H9 (cell line): ENCODE data around the gene EDRF1. TPM values are rescaled to one million over a fixed set of nuclear protein-coding genes. Genes with fewer than 3 reads are reported as not detected.

Experiments
- DNase-seq: peaks from one replicate; pipeline ENCODE4 v3.0.0-alpha.2; 2017
- H2AFZ ChIP-seq: one replicate; pipeline ENCODE4 v1.6.1; 2013; ENCODE audit warnings: mild to moderate bottlenecking, low read length, control low read depth, moderate library complexity
- H2AK5ac ChIP-seq: 2 replicates; pipeline ENCODE4 v1.6.1; 2013; ENCODE audit warnings: low read length, control low read depth, mixed read lengths; ENCODE audit not compliant: insufficient read length
- H2BK120ac ChIP-seq: one replicate; pipeline ENCODE4 v1.6.1; 2013; ENCODE audit warnings: low read depth, mild to moderate bottlenecking, low read length, control low read depth, inconsistent platforms; ENCODE audit not compliant: poor library complexity, severe bottlenecking
- H2BK12ac ChIP-seq: 2 replicates; pipeline ENCODE4 v1.6.1; 2013; ENCODE audit warnings: low read length, control low read depth, mixed read lengths, low read depth; ENCODE audit not compliant: insufficient read length
- H2BK15ac ChIP-seq: 2 replicates; pipeline ENCODE4 v1.6.1; 2013; ENCODE audit warnings: low read depth, low read length, control low read depth
- H2BK20ac ChIP-seq: one replicate; pipeline ENCODE4 v1.6.1; 2013; ENCODE audit warnings: low read depth, mild to moderate bottlenecking, low read length, control low read depth, inconsistent platforms; ENCODE audit not compliant: poor library complexity, severe bottlenecking
- H2BK5ac ChIP-seq: 2 replicates; pipeline ENCODE4 v1.6.1; 2013; ENCODE audit warnings: low read length, control low read depth, mixed read lengths; ENCODE audit not compliant: insufficient read length
- H3K14ac ChIP-seq: 2 replicates; pipeline ENCODE4 v1.6.1; 2013; ENCODE audit warnings: low read length, control low read depth; ENCODE audit not compliant: insufficient read depth
- H3K18ac ChIP-seq: 2 replicates; pipeline ENCODE4 v1.6.1; 2013; ENCODE audit warnings: low read depth, mild to moderate bottlenecking, mixed read lengths, low read length, control low read depth; ENCODE audit not compliant: insufficient read length
- H3K23ac ChIP-seq: 2 replicates; pipeline ENCODE4 v1.6.1; 2013; ENCODE audit warnings: low read length, control low read depth, mixed read lengths, low read depth; ENCODE audit not compliant: insufficient read length
- H3K23me2 ChIP-seq: 2 replicates; pipeline ENCODE4 v1.6.1; 2013; ENCODE audit warnings: low read depth, mild to moderate bottlenecking, mixed read lengths, low read length, control low read depth; ENCODE audit not compliant: insufficient read length, poor library complexity, severe bottlenecking
- H3K27ac ChIP-seq: 2 replicates; pipeline ENCODE4 v1.5.1; 2013; ENCODE audit warnings: low read length, control low read depth, mixed read lengths, low read depth; ENCODE audit not compliant: insufficient read length
- H3K27me3 ChIP-seq: 2 replicates; pipeline ENCODE4 v1.6.1; 2013; ENCODE audit warnings: low read length, control low read depth, inconsistent platforms; ENCODE audit not compliant: insufficient read depth
- H3K4ac ChIP-seq: 2 replicates; pipeline ENCODE4 v1.6.1; 2013; ENCODE audit warnings: low read depth, mild to moderate bottlenecking, control low read depth, inconsistent platforms, low read length, moderate library complexity
- H3K4me1 ChIP-seq: 2 replicates; pipeline ENCODE4 v1.6.1; 2013; ENCODE audit warnings: low read length, control low read depth, inconsistent platforms; ENCODE audit not compliant: insufficient read depth
- H3K4me2 ChIP-seq: 2 replicates; pipeline ENCODE4 v1.6.1; 2013; ENCODE audit warnings: low read length, control low read depth, mixed read lengths; ENCODE audit not compliant: insufficient read length, insufficient read depth
- H3K56ac ChIP-seq: 2 replicates; pipeline ENCODE4 v1.6.1; 2013; ENCODE audit warnings: low read depth, mild to moderate bottlenecking, mixed read lengths, low read length, control low read depth; ENCODE audit not compliant: insufficient read length
- H3K79me1 ChIP-seq: 2 replicates; pipeline ENCODE4 v1.6.1; 2013; ENCODE audit warnings: low read depth, mild to moderate bottlenecking, moderate library complexity, low read length, control low read depth, inconsistent platforms; ENCODE audit not compliant: insufficient read depth, poor library complexity, severe bottlenecking
- H3K79me2 ChIP-seq: 2 replicates; pipeline ENCODE4 v1.6.1; 2013; ENCODE audit warnings: low read length, control low read depth, inconsistent platforms; ENCODE audit not compliant: insufficient read depth
- H3K9ac ChIP-seq: 2 replicates; pipeline ENCODE4 v1.6.1; 2013; ENCODE audit warnings: low read length, control low read depth, mixed read lengths; ENCODE audit not compliant: insufficient read length; ENCODE audit errors: extremely low read depth
- H3K9me3 ChIP-seq: one replicate; pipeline ENCODE4 v1.6.1; 2013; ENCODE audit warnings: low read depth, low read length, inconsistent platforms; ENCODE audit not compliant: control insufficient read depth
- H3T11ph ChIP-seq: one replicate; pipeline ENCODE4 v1.6.1; 2013; ENCODE audit warnings: mild to moderate bottlenecking, low read length, control low read depth, inconsistent platforms
- H4K20me1 ChIP-seq: one replicate; pipeline ENCODE4 v1.6.1; 2013; ENCODE audit not compliant: control insufficient read depth, insufficient read length, insufficient read depth
- H4K5ac ChIP-seq: 2 replicates; pipeline ENCODE4 v1.6.1; 2013; ENCODE audit warnings: low read depth, mild to moderate bottlenecking, mixed read lengths, low read length, control low read depth; ENCODE audit not compliant: insufficient read length
- H4K8ac ChIP-seq: replicated peaks from 2 replicates; pipeline ENCODE4 v1.6.1; 2013; ENCODE audit warnings: low read length, control low read depth, mixed read lengths, low read depth; ENCODE audit not compliant: insufficient read length
- H4K91ac ChIP-seq: 2 replicates; pipeline ENCODE4 v1.6.1; 2013; ENCODE audit warnings: low read depth, mild to moderate bottlenecking, moderate library complexity, mixed read lengths, low read length, control low read depth; ENCODE audit not compliant: insufficient read length
- H3K27ac Mint-ChIP-seq, 3 experiments: 2 replicates in 2 of 3; 3 replicates in 1 of 3; pipeline ENCODE4 v1.8.0; 2020 to 2021; ENCODE audit warnings: mixed read lengths in 3 of 3, mild to moderate bottlenecking in 1 of 3, moderate library complexity in 1 of 3
- H3K27me3 Mint-ChIP-seq: 2 replicates; pipeline ENCODE4 v1.8.0; 2021; ENCODE audit warnings: low read depth, mild to moderate bottlenecking, moderate library complexity, mixed read lengths
- H3K36me3 Mint-ChIP-seq, 3 experiments: 2 replicates in 2 of 3; 3 replicates in 1 of 3; pipeline ENCODE4 v1.8.0; 2020 to 2021; ENCODE audit warnings: low read depth in 3 of 3, mixed read lengths in 3 of 3; ENCODE audit not compliant: insufficient read depth in 1 of 3
- H3K4me1 Mint-ChIP-seq, 2 experiments: 2 replicates each; pipeline ENCODE4 v1.8.0; 2020; ENCODE audit warnings: mixed read lengths in 2 of 2
- H3K4me3 Mint-ChIP-seq, 2 experiments: 2 replicates in 1 of 2; 3 replicates in 1 of 2; pipeline ENCODE4 v1.8.0; 2020 to 2021; ENCODE audit warnings: mild to moderate bottlenecking in 2 of 2, mixed read lengths in 2 of 2, moderate library complexity in 1 of 2
- H3K9me3 Mint-ChIP-seq, 2 experiments: 2 replicates in 1 of 2; 3 replicates in 1 of 2; pipeline ENCODE4 v1.8.0; 2020; ENCODE audit warnings: mild to moderate bottlenecking in 2 of 2, mixed read lengths in 2 of 2, moderate library complexity in 1 of 2
- CTCF ChIP-seq: fragments of 200-600 bp; sonication (generic); conservative IDR thresholded peaks from 3 replicates; pipeline ENCODE4 v1.8.0; 2021; ENCODE audit warnings: antibody characterized with exemption, mild to moderate bottlenecking
- WGBS: extraction: QIAGEN DNeasy Blood & Tissue Kit; methylation state at CpG from one replicate; pipeline ENCODE4 v1.1.7; 2013; ENCODE audit warnings: missing lambda C conversion rate, low lambda C conversion rate, mixed read lengths; ENCODE audit not compliant: insufficient read length; ENCODE audit errors: extremely low coverage; 5-methylcytosine and 5-hydroxymethylcytosine counted together
- total RNA-seq: library from RNA; stranded (reverse); gene quantifications from 2 replicates; pipeline ENCODE4 v1.2.1, GENCODE V29; 2021

EDRF1 gene
- total RNA-seq, 1 experiment from 2014 or later: 51.0 TPM

GRCh38 chr10:125707541-125708468 is 11.7 kb upstream of the EDRF1 start:
- Histone ChIP-seq H3K27me3 (no peaks in the 10 kb centered on the region), H4K5ac (no peak overlapping the region), H2BK15ac (no peak overlapping the region), H3K9ac (no peak overlapping the region), H4K8ac (no peak overlapping the region), H3K23me2 (no peaks in the 10 kb centered on the region), H3K9me3 (no peaks in the 10 kb centered on the region), H3K4me1 (peaks cover 3% of the 10 kb centered on the region; the same call in 1 of the 2 replicates), H3K79me2 (no peaks in the 10 kb centered on the region), H4K91ac (no peak overlapping the region), H2BK20ac (no peak overlapping the region), H3K79me1 (no peaks in the 10 kb centered on the region), H3K4me2 (no peak overlapping the region), H2AFZ (no peak overlapping the region), H3K27ac (peak overlapping the region; percentile 19), H3K14ac (no peak overlapping the region), H2BK5ac (no peak overlapping the region), H2BK120ac (no peak overlapping the region), H3K4ac (no peak overlapping the region), H2AK5ac (no peak overlapping the region), H3K18ac (no peak overlapping the region), H4K20me1 (no peaks in the 10 kb centered on the region), H2BK12ac (no peak overlapping the region), H3K56ac (no peak overlapping the region), H3K23ac (no peak overlapping the region), H3T11ph (no peak overlapping the region)
- no CpG with 5 or more reads among the region's 6 CpGs for WGBS
- Mint-ChIP-seq H3K4me1 (peaks cover 22 to 25% of the 10 kb centered on the region in 2 experiments), H3K27me3 (no peaks in the 10 kb centered on the region; the same call in none of the 2 replicates), H3K4me3 (no peak overlapping the region), H3K27ac (no peak overlapping the region), H3K9me3 (peaks cover 6 to 10% of the 10 kb centered on the region in 2 experiments; a peak in 3 of 5 replicates), H3K36me3 (peaks cover 0 to 10% (median 0%) of the 10 kb centered on the region in 3 experiments; a peak in 4 of 7 replicates)
- TF ChIP-seq CTCF: no peak
- no peak for DNase-seq
